Measurements from ENCODE around the gene LMF1. TPM values are rescaled to one million over a fixed set of nuclear protein-coding genes. Genes with fewer than 3 reads are reported as not detected.

The LMF1 gene
- total and polyA plus RNA-seq, 2 of the 13 experiments (the other 11 are each of a cell fraction or from before 2014, with no cell fraction given), result 6.8 to 8.5 TPM

GRCh38 chr16:873889-874288, 96.9 kb downstream of the LMF1 start:
- in situ Hi-C loops (cut with HindIII; ENCODE audit: extremely low pct_ligation_motif_present, low pct_unique_long_range_greater_than_20kb), result no loop called here
- intact Hi-C loops (cut with micrococcal nuclease; ENCODE audit: unreplicated experiment), result no loop called here

DNA sequence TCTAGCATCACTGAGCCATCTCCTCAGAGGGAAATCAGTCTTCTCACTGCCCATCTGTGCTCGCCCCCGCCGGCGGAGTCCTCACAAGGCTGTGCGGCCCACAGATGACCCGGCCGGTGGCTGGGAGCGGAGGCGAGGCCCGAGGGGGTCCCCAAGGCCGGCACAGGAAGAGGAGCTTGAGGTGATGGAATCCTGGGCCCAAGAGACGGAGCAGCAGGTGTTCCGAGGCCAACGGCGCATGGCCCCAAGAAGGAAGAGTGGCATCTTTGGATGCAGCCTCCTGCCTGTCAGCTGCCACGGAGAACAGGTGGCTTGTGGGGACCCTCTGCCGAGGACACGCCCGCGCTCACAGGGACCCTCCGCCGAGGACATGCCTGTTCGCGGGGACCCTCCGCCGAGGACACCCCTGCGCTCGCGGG, 97.5 kb downstream of the LMF1 start:
- no peak for ATAC-seq
- no peak for DNase-seq (ENCODE audit: low spot score)
- BruUV-seq (replicated peaks), result no TSS peak
- no peaks in the 10 kb centered on the region for H3K4me1 ChIP-seq (ENCODE audit: insufficient read depth, low read length)
- intact Hi-C loops (cut with micrococcal nuclease; ENCODE audit: unreplicated experiment) (no loop called here), in situ Hi-C loops (cut with HindIII; ENCODE audit: extremely low pct_ligation_motif_present, low pct_unique_long_range_greater_than_20kb) (no loop called here)
- H3K9ac ChIP-seq (ENCODE audit: insufficient read depth, low read depth, low read length), result no peak overlapping the region
- H3K79me2 ChIP-seq (ENCODE audit: insufficient read depth, low read length), result no peaks in the 10 kb centered on the region
- 74% methylated on average over 24 of the region's 29 CpGs for WGBS (ENCODE audit: low lambda C conversion rate)
- no peaks in the 10 kb centered on the region for H3K36me3 ChIP-seq (replicated peaks in 1 of 2; ENCODE audit: control insufficient read depth in 1 of 2, insufficient read depth in 2 of 2, low read length in 2 of 2)
- ChIA-PET POLR2A (no interaction called here), CTCF (ENCODE audit: low intra/inter-chr PET ratio, low total read pairs) (no interaction called here)
- H3K9me3 ChIP-seq (ENCODE audit: low read length), result no peaks in the 10 kb centered on the region
- H4K20me1 ChIP-seq (ENCODE audit: insufficient read depth, low read length), result no peaks in the 10 kb centered on the region; the same call in 1 of the 2 replicates
- no peak overlapping the region for H3K4me3 ChIP-seq (replicated peaks in 1 of 3; ENCODE audit: insufficient read depth in 1 of 3, low read depth in 2 of 3, low read length in 3 of 3)
- no peak for FAIRE-seq
- H3K4me2 ChIP-seq (ENCODE audit: low read depth, low read length), result no peak overlapping the region
- no peak overlapping the region for H3K27ac ChIP-seq (ENCODE audit: extremely low read length, insufficient read depth, low read length)
- no peak overlapping the region for H2AFZ ChIP-seq (ENCODE audit: low read length)
- H3K27me3 ChIP-seq (ENCODE audit: control insufficient read depth in 1 of 2, insufficient read depth in 2 of 2, low read length in 2 of 2), result no peaks in the 10 kb centered on the region
- TF ChIP-seq HCFC1 (IDR thresholded peaks at IDR 0.05; ENCODE audit: low read depth, low read length) (no peak), NFKB2 (CRISPR knock-in tag; IDR thresholded peaks at IDR 0.05; ENCODE audit: borderline replicate concordance) (no peak), MEF2D (CRISPR knock-in tag; IDR thresholded peaks at IDR 0.05) (no peak), MIXL1 (CRISPR knock-in tag; IDR thresholded peaks at IDR 0.05) (no peak), JUNB (CRISPR knock-in tag; IDR thresholded peaks at IDR 0.05; ENCODE audit: borderline replicate concordance) (no peak), FLYWCH1 (CRISPR knock-in tag; IDR thresholded peaks at IDR 0.05) (no peak), HES4 (CRISPR knock-in tag; IDR thresholded peaks at IDR 0.05; ENCODE audit: borderline replicate concordance) (no peak), ZNF496 (CRISPR knock-in tag; IDR thresholded peaks at IDR 0.05; ENCODE audit: insufficient replicate concordance) (no peak), KDM5A (IDR thresholded peaks at IDR 0.05; ENCODE audit: borderline replicate concordance, low read length) (no peak), NCOA1 (CRISPR knock-in tag; IDR thresholded peaks at IDR 0.05) (no peak), FOXK1 (CRISPR knock-in tag; IDR thresholded peaks at IDR 0.05; ENCODE audit: borderline replicate concordance, low read depth) (no peak), NFAT5 (CRISPR knock-in tag; IDR thresholded peaks at IDR 0.05) (no peak)
- TF ChIP-seq, protein P1, sequence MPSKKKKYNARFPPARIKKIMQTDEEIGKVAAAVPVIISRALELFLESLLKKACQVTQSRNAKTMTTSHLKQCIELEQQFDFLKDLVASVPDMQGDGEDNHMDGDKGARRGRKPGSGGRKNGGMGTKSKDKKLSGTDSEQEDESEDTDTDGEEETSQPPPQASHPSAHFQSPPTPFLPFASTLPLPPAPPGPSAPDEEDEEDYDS (CRISPR knock-in tag; IDR thresholded peaks at IDR 0.05), result no peak

More at GRCh38 chr16:873889-874288, 96.9 kb downstream of the LMF1 start:
- FAIRE-seq (no peak), ATAC-seq (no peak), DNase-seq (ENCODE audit: low spot score) (no peak)
- no peaks in the 10 kb centered on the region for H3K9me3 ChIP-seq (ENCODE audit: low read length)
- no peaks in the 10 kb centered on the region for H3K4me1 ChIP-seq (ENCODE audit: insufficient read depth, low read length)
- POLR2A ChIA-PET, result no interaction called here
- no peak overlapping the region for H3K4me2 ChIP-seq (ENCODE audit: low read depth, low read length)
- no peak overlapping the region for H3K27ac ChIP-seq (ENCODE audit: extremely low read length, insufficient read depth, low read length)
- H2AFZ ChIP-seq (ENCODE audit: low read length), result no peak overlapping the region
- H3K4me3 ChIP-seq (replicated peaks in 1 of 3; ENCODE audit: insufficient read depth in 1 of 3, low read depth in 2 of 3, low read length in 3 of 3), result no peak overlapping the region
- CTCF ChIA-PET (ENCODE audit: low intra/inter-chr PET ratio, low total read pairs), result no interaction called here
- H3K36me3 ChIP-seq (replicated peaks in 1 of 2; ENCODE audit: control insufficient read depth in 1 of 2, insufficient read depth in 2 of 2, low read length in 2 of 2), result no peaks in the 10 kb centered on the region
- no peaks in the 10 kb centered on the region for H3K27me3 ChIP-seq (ENCODE audit: control insufficient read depth in 1 of 2, insufficient read depth in 2 of 2, low read length in 2 of 2)
- no TSS peak for BruUV-seq (replicated peaks)
- H3K79me2 ChIP-seq (ENCODE audit: insufficient read depth, low read length), result no peaks in the 10 kb centered on the region
- H4K20me1 ChIP-seq (ENCODE audit: insufficient read depth, low read length), result no peaks in the 10 kb centered on the region; the same call in 1 of the 2 replicates
- 87% methylated on average over 16 of the region's 22 CpGs for WGBS (ENCODE audit: low lambda C conversion rate)
- H3K9ac ChIP-seq (ENCODE audit: insufficient read depth, low read depth, low read length), result no peak overlapping the region
- no peak for TF ChIP-seq ZNF431 (CRISPR knock-in tag; IDR thresholded peaks at IDR 0.05; ENCODE audit: borderline replicate concordance, low read depth)

Data from HepG2 (cell line).